Cardiac fibroblast (primary cell): ENCODE data around the gene GPR4.

ENCODE experiments used
- DNase-seq, 2 donors: peaks; one replicate each; pipeline versions ENCODE4 v3.0.0 to v3.0.0-alpha.2; 2010; ENCODE audit warnings: low read depth in 2 of 2
- H3K4me3 ChIP-seq, 2 donors: replicated peaks in 1 of 2; 1 replicate in 1 of 2; 2 replicates in 1 of 2; pipeline ENCODE4 v1.5.1; 2011; ENCODE audit warnings: low read depth in 2 of 2, low read length in 2 of 2, mild to moderate bottlenecking in 2 of 2, moderate library complexity in 1 of 2
- TF ChIP-seq, protein P1 (sequence below): IDR thresholded peaks from one replicate; pipeline ENCODE4 v1.5.1; 2011; ENCODE audit warnings: low read depth, mild to moderate bottlenecking, low read length, inconsistent platforms

GPR4 gene

DNA sequence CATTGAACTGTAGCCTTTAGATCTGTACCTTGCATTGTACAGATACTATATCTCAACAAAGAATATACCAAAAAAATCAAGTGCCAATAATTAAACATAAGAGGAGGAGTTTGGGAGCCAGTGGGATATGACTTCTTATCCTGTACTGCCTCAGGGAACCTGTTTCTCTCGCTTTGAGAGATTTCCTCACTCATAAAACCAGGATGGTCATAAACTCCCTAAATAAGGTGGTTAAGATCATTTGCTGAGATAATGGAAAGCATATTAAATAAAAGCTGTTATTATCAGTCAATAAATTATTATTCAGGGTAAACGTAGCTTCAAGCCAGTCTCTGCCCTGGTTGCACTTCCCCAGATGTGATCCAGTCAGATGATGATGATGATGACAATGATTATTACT lies 34.4 kb downstream of the GPR4 start:
- no peak for DNase-seq
- TF ChIP-seq, protein P1, sequence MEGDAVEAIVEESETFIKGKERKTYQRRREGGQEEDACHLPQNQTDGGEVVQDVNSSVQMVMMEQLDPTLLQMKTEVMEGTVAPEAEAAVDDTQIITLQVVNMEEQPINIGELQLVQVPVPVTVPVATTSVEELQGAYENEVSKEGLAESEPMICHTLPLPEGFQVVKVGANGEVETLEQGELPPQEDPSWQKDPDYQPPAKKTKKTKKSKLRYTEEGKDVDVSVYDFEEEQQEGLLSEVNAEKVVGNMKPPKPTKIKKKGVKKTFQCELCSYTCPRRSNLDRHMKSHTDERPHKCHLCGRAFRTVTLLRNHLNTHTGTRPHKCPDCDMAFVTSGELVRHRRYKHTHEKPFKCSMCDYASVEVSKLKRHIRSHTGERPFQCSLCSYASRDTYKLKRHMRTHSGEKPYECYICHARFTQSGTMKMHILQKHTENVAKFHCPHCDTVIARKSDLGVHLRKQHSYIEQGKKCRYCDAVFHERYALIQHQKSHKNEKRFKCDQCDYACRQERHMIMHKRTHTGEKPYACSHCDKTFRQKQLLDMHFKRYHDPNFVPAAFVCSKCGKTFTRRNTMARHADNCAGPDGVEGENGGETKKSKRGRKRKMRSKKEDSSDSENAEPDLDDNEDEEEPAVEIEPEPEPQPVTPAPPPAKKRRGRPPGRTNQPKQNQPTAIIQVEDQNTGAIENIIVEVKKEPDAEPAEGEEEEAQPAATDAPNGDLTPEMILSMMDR, result no peak
- H3K4me3 ChIP-seq, result no peak overlapping the region

DNA sequence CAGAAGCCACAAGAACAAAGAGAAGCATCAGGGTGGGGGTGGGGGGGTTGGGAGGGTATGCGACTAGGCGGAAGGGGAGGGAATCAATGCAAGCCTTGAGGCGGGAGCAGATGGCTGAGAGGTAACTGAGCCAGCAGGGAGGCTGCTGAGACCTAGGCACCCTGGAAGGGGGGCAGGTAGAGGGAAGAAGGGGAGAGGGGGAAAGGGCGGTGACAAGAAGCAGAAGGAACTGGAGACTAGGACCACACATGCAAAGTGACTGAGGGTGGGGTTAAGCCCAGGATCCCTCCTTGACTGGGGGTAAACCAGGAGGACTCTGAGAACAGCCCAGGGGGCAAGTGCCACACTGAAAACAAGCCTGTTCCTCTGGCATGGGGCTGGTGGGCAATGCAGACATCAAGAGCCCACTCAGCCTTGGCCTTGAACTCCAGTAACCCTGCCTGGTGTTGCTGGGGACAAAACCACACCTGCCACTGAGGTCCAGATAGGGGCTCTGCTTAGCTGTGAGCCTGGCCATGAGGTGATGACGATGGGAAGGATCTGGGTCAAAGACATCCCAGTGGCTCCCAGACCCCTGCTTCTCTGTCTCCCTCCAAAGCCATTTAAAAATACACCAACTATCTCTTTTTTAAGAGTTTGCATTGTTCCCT lies 37.8 kb downstream of the GPR4 start:
- TF ChIP-seq, protein P1, result no peak
- H3K4me3 ChIP-seq, result no peak overlapping the region
- no peak for DNase-seq

DNA sequence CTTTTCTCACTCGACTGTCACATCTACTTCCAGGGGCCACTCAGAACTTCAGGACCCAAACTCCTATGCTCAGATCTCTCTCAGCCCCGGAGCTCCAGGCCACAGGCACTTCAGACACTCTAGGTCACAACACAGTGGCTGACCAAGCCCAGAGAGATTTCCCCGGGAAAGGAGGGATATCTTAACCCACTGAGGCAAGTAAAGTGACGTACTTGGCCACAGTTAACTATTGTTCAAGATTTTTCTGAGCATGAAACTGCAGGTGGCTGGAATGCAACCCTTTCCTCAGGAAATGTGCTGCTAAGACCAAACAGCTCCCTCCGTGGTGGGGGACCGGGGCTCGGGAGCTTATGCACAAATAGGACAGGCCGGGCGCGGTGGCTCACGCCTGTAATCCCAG lies 41.3 kb downstream of the GPR4 start:
- no peak for DNase-seq
- TF ChIP-seq, protein P1, result no peak
- no peak overlapping the region for H3K4me3 ChIP-seq

DNA sequence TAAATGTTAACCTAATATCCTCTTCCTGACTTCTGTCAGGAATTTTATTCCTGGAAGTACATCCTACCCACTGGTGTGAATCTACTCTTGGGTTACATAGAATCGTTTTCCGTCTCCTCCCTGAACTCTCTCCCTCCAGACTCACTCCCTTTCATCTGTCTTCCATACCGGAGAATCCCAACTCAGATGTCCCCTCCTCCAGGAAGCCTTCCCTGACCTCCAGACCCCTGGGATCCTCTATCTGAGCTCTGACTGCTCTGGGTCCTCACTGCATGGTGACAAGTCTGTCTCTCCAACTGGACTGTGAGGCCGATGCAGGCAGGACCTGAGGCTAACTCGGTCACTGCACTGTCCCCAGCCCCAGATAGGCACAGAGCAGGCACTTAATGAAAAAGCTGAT lies 42.0 kb downstream of the GPR4 start:
- no peak for DNase-seq
- H3K4me3 ChIP-seq, result no peak overlapping the region
- TF ChIP-seq, protein P1, result no peak

DNA sequence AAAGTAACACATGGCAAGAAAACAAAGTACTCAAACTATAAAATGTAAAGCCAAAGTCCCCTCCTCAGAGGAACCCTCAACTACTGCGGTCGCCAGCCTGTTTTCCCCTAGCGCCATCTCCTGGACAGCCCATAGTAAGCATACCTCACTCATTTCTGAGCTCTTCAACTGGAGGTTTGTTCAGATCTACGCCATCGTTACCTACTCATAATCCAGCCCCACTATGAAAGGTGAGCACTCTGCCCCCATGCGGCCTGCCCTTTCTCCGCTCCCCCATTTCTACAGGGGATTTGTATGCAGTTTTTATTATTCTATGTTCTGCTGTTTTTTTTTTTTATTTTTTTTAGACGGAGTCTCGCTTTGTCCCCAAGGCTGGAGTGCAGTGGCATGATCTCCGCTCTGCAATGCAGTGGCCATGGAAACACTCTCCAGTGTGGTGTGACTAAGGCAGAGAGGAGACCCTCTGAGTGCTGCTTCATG lies 43.6 kb downstream of the GPR4 start:
- no peak overlapping the region for H3K4me3 ChIP-seq
- TF ChIP-seq, protein P1, result peak; percentile 77
- DNase-seq, result peak; percentile 52 to 57

DNA sequence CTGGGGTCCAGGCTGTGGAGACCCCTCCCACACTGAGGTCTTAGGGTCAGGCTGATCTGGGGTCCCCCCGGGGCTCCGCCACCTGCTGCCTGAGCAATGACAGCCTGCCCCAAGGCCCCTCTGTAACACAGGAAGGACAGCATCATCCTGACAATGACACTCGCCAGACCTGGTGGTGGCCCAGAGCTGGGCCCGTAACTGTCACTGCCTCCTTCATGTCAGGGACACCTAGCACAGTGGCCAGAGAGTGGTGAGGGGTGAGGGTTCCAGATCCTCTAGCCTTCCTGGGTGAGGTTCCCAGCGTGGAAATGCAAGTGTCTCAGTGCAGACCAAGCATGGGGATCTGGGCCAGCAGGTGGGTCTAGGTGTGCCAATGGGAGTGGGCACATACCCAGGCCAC lies 45.2 kb downstream of the GPR4 start:
- no peak overlapping the region for H3K4me3 ChIP-seq
- DNase-seq, result no peak
- TF ChIP-seq, protein P1, result no peak

DNA sequence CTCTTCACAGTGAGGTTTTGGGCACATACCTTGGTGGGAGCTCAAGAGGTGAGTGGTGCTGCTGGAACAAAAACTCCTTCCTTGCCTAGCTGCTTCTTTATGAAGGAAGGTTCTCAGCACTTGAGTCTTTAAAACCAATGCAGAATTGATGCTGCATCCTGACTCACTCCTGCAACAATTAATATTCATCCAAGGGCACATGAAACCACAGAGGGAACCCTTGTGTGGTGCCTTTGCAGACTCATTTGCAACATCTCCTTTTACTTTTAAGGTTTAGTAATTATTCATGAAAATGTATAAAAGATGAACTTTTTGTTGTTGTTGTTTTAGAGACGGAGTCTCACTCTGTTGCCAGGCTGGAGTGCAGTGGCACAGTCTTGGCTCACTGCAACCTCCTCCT lies 47.5 kb downstream of the GPR4 start:
- TF ChIP-seq, protein P1, result no peak
- no peak for DNase-seq
- H3K4me3 ChIP-seq, result no peak overlapping the region
